ENCODE results near the gene ATP1B2. TPM values are rescaled to one million over a fixed set of nuclear protein-coding genes. Genes with fewer than 3 reads are reported as not detected.
"Not testable (repeated sequence)": the region's sequence is repeated elsewhere in the genome, so short reads cannot be mapped to it uniquely, and the experiment has no call there.

The ATP1B2 gene
- total RNA-seq, 1 donor from 2014 or later: 2.9 TPM

DNA sequence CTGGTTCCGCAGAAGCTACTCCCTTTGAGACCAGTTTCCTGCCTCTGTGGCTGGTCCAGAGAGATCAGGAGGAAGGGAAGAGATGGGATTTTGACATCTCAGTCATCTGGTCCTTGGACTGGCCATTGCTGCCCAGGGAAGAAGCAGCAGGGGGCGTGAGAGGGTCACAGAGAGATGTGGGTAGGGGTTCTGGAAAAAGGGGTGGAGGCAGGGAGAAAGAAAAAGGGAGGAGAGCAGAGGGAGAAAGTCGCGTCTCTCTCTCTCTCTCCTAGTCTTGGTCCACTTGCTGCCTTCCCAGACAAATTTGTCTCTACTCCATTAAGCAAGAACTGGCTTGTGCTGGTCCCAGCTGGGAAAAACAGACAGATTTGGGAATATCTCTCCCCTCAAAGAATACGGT is 16.3 kb upstream of the ATP1B2 start:
- DNase-seq: no peak

DNA sequence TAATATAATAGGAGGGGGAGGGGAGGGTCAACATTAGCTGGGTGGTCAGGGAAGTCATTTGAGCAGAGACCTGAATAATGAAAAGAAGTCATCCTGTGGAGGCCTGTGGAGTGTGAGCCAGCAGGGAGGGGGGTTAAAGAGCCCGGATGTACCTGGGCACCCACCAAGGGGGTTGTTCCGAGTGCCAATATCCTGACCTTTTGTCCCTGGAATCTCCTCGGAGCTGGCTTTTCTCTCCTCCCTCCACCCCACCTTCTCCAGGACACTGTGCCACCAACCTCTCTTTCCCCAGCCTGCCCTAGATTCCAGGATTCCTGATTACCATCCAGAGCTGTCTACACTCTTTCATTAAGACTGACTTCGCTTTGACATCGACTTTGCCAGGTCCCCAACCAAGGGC is 14.6 kb upstream of the ATP1B2 start:
- no peak for DNase-seq

DNA sequence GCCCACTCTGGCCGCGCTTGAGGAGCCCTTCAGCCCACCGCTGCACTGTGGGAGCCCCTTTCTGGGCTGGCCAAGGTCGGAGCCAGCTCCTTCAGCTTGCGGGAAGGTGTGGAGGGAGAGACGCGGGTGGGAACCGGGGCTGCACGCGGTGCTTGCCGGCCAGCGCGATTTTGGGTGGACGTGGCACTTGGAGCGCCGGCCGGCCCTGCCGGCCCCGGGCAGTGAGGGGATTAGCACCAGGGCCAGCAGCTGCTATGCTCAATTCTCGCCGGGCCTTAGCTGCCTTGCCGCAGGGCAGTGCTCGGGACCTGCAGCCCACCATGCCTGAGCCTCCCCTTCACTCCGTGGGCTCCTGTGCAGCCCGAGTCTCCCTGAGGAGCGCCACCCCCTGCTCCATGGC is 9.9 kb upstream of the ATP1B2 start:
- DNase-seq: no peak

DNA sequence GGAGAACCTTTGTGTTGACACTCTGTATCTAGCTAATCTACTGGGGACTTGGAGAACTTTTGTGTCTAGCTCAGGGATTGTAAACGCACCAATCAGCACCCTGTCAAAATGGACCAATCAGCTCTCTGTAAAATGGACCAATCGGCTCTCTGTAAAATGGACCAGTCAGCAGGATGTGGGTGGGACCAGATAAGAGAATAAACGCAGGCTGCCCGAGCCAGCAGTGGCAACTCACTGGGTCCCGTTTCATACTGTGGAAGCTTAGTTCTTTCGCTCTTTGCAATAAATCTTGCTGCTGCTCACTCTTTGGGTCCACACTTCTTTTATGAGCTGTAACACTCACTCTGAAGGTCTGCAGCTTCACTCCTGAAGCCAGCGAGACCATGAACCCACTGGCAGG is 9.1 kb upstream of the ATP1B2 start:
- not testable (repeated sequence) for DNase-seq

DNA sequence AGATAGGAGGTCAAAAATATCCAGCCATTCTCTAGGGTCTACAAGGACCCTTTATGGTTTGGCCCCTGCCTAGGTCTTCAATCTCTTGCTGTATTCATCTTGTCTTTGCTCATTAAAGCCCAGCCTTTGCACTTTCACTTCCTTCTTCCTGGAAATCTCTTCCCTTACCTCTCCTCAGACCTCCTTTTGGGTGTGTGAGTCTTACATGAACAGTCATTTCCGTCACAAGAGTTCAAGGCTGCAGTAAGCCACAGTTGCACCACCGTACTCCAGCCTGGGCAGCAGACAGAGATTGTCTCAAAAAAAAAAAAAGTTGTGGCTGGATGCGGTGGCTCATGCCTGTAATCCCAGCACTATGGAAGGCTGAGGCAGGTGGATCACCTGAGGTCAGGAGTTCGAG is 6.0 kb upstream of the ATP1B2 start:
- DNase-seq: no peak

DNA sequence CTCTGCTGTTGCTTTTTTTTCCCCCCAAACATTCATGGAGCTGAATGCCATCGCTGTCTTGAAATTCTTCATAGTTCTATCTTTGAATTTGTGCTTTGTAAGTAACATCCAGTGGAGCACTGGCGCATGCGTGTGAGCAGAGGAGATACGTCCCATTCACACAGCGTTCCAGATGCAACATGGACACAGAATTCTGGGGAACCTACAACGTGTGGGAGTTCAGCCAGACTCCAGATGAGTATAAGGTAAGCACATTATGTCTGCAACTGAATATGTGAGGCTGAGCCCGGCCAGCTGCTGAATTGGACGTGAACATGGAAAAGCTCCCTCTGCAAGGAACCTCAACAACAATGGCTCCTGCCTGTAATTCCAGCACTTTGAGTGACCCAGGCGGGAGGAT is 4.3 kb upstream of the ATP1B2 start:
- no peak for DNase-seq

DNA sequence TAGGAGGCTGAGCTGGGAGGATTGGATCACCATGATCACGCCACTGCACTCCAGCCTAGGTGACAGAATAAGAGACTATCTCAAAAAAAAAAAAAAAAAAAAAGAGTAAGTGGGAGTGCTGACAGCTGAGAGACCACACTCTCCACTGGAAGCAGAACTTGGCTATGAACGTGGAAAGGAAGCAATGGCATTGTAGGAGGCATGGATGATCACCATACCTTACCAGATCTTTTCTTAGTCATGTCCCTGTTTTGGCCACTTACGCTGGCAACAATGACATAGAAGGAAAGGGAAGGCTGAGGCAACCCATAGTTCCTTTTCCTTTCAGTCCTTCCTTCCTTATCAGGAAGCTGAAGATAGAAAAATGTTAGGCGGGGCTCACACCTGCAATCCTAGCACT is 3.7 kb upstream of the ATP1B2 start:
- no peak for DNase-seq

DNA sequence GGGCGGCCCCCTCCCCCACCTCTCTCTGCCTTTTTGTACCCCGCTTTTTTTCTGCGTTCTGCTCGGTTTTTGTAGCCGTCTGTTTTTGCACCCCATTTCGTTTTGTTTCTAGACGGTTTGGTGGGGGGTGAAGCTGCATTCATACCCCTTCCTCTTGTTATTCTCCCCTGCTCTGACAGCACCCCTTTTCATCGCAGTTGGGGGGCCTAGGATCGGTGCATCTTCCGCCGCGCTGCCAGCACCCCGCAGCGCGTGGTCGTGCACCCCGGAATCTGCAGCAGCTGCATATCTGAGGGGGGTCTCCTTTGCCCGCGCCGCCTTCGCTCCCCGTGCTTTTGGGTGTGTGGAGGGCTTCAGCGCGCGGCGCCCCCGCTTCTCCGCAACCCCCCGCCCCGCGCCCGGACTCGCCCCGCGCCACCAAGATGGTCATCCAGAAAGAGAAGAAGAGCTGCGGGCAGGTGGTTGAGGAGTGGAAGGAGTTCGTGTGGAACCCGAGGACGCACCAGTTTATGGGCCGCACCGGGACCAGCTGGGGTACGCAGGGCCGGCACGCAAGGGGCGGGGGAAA is 455 bp downstream of the ATP1B2 start:
- DNase-seq: no peak

DNA sequence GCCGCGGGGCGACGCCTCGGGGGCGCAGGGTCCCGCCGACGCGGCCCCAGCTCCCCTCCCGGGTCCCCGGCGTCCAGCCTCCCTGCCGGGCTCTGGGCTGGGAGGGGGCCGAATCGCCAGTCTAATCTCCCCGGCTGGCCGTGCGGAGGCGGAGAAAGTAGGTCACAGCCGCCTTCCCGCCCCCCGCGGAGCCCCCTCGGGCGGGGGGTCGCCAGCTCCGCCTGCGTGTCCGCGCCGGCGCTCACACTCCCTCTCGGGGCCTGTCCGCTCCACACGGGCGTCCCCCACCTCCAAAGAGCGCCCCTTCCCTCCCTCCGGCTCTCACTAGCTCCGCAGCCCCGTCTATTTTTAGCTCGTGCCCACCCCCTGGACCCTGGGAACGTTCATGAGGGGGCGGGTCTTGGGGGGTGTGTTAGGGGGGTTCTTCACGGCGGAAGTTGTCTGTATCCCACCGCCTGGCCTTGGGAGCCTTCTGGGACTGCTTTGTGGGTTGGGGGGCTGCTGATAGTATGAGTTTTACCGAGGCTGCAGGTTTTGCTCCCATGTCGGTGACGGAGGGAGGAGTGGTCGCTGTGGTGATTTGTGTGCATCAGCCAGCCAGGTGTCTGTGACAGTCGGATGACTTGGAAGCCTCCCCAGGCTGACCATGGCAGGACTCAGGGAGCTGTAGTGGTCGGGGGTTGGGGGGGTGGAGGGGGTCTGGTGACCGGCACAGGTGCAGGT is 1.1 kb downstream of the ATP1B2 start:
- peak; percentile 53 for DNase-seq

DNA sequence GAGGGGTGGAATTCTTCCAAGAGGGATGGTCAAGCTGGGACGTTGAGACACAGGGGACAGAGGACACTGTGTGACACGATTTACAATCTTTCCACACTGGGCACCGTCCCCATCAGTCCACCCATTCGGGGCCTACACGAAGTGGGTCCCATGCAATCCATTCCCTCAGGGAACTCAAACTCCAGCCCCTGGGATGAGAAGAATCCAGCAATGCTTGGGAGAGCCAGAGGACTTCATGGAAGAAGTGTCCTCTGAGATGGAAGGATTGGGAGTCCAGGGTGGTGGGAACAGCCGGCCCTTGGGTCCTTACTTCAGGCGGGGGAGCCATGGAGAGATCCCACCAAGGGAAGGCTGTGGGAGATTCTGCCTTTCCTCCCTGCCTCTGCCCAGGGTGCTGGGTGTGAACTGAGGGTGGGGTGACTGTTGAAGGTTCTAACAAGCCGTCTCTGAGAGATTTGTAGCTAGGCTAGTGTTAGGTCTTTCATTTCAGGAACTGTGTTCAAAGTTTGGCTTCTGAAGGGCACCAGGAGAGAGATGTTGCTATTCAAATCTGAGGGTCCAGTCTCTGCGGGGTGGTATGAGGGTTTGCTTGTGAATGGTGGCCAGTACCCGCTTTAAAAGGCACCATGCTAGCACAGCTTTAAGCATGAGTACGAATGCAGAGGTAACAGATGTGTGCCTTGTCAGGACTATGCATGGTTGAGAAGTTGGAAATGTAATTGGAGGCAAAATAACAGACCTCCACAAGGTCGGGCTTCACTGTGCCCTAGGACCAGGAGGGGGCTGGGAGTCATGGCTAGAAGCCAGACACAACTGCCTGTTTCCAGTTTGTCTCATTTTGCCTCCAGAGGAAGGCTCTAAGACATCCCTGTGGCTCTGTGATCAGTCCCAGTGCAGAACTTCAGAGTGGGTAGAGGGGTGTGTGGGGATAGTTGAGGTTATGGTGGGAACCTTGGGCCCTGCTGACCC is 1.9 kb downstream of the ATP1B2 start:
- no peak for DNase-seq

DNA sequence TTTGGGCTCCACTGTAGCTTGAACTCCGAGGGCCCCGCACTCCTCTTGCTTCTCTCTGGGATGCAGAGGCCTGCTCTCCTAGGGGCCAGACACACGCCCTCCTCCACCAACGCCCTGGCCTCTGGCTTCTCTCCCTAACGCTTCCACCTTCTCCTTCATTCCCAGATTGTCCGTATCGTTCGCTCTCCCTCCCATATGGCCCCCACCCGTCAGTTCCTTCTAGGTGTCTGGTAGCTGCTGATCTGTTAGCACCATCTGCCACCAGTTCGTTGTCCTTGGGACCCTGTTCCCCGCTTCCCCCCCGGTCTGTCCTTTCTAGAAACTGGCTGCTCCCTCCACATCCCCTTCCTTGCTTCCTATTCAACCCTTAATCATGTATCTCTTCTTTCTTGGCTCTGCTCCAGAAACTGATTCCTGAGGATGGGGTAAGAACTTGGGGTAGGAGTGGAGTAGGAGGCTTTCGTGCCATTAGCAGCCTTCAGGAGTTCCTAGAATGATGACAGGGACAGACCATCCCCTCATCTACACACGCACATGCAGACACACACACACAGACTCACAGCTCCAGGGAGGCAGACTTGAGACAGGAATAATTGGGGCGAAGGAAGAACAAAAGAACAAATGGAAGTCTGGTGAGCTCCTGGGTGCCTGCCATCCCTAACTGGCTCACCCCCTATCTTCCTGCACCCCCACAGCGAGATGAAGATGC is 4.3 kb downstream of the ATP1B2 start:
- DNase-seq: no peak

DNA sequence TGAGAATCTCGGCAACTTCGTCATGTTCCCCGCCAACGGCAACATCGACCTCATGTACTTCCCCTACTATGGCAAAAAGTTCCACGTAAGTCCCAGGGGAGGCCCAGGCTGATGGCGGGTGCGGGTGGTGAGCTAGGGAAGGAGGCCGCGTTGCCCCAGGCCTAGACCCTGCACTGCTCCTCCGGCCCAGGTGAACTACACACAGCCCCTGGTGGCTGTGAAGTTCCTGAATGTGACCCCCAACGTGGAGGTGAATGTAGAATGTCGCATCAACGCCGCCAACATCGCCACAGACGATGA is 4.8 kb downstream of the ATP1B2 start:
- no peak for DNase-seq

DNA sequence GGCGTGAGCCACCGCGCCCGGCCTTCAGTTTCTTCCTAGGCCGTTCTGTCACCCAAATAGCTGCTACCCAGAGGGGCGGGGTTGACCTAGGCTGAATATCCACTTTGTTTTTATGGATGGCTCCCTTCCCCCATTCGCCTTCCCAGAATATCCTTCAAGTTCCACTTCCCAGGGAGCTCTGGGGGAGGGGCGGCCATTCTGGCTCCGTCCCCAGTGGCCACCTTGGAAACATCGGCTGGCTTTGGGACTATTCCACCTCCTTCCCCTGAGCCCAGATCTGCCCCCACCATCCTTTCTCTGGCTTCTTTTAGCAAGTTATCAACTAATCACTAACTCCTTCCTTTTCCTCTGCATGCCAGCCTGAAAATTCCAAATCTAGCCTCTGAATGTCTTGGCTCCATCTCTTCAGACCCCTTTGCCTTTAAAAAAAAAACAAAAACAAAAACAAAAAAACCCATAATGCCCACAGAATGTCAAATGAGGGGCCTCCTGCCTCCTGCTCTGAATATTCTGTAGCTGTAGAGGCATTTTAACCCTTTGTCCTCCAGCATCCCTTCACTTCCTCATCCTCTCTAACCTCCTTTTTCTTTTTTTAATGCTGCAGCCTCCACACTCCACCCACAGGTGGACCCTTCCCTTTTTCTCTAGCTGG is 6.4 kb downstream of the ATP1B2 start:
- no peak for DNase-seq

DNA sequence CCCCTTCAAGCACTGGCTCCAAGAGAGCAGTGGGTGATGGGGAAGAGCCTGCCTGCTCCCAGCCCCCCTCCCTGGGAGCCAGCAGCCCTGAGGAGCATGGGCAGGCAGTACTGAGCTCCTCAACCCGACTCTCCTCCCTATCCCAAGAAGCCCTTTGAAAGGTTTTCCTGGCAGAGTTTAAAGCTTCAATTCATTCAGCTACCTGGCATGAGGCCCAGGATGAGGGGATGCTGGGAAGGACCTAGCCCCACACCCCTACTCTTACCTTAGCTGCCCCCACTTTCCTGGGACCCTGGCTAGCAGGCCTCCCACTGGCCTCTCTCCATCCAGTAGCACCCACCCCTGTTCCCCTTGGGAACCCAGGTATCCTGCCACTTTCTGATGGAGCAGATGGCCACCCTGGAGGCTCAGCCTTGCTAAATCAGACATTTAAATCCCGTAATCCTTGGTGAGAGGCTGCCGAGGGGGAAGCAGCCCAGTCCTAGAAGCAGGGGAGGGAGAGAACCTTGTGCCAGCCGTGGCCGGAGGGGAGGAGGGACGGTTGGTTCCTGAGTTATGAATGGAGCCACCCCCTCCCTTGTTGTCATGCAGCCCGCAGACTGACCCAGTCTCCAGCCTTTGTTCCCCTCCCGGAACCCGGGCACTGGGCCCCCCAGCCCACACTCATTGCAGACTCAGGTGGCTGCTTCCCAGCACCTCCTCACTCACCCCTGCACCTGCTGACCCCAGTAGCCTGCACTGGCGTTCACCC is 17.1 kb downstream of the ATP1B2 start:
- no peak for DNase-seq

DNA sequence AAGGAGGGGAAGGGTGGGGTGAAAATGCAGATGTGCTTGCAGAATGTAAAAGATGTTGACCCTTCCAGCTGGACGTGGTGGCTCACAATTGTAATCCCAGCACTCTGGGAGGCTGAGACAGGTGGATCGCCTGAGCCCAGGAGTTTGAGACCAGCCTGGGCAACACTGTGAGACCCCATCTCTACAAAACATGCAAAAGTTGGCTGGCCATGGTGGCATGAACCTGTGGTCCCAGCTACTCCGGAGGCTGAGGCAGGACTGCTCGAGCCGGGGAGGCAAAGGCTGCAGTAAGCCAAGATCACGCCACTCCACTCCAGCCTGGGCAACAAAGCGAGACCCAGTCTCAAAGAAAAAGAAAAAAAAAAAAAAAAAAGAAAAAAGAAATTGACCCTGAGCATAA is 17.8 kb downstream of the ATP1B2 start:
- DNase-seq: no peak

DNA sequence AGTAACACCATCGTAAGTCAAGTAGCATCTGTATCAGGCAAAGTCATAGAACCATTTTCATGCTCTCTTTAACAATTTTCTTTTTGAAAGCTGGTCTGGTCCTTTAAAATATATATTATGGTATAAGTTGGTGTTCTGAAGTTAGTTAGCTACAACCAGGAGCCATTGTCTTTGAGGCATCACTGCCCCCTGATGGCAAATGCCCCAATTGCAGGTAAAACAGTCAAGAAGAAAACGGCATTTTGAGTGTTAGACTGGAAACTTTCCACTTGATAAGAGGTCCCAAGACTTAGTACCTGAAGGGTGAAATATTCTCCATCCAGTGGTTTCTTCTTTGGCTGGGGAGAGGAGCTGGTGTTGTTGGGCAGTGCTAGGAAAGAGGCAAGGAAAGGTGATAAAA is 22.5 kb downstream of the ATP1B2 start:
- no peak for DNase-seq

DNA sequence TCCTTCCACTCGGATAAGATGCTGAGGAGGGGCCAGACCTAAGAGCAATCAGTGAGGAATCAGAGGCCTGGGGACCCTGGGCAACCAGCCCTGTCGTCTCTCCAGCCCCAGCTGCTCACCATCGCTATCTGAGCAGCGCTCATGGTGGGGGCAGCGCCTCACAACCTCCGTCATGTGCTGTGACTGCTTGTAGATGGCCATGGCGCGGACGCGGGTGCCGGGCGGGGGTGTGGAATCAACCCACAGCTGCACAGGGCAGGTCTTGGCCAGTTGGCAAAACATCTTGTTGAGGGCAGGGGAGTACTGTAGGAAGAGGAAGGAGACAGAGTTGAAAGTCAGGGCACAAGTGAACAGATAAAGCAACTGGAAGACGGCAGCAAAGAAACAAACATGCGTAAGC is 24.2 kb downstream of the ATP1B2 start:
- no peak for DNase-seq

DNA sequence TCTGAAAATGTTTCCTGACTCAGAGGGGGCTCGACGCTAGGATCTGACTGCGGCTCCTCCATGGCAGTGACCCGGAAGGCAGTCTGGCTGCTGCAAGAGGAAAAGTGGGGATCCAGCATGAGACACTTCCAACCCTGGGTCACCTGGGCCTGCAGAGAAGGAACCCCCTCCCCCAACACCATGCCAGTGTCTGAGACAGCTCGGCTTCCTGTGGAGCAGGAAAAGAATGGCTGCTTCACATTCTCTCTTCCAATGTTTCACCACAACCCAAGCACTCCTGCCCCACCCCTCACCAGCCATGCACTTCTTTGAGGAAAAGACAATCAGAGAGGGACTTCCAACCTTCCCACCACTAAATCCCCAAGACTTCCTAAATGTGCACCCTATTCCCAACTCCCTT is 25.8 kb downstream of the ATP1B2 start:
- no peak for DNase-seq

DNA sequence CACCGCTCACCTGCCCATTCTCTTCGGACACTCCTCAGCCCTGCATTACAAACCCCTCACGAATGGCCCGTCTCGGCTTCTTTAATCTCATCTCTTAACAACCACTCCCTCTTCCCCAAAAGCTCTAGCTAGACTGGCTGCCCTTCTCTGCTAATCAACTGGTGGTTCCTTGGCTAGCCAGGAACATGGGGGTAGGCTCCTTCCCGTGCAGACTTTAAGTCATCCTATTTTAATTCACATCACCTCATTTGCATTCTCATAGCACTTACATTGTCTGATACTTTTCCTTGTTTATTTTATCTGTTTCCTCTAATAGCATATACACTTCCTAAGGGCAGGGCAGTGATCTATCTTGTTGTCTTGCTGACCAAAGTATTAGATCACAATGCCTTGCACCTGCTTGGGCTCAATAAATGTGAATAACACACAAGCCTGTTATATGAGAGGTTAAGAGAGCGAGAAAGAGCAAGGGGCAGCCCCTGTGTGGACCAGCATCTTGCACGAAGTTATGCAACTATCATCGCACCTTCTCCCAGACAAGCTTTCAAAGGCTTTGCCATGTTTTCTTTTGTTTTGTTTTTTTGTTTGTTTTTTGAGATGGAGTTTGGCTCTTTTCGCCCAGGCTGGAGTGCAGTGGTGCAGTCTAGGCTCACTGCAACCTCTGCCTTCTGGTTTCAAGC is 26.8 kb downstream of the ATP1B2 start:
- DNase-seq: no peak

DNA sequence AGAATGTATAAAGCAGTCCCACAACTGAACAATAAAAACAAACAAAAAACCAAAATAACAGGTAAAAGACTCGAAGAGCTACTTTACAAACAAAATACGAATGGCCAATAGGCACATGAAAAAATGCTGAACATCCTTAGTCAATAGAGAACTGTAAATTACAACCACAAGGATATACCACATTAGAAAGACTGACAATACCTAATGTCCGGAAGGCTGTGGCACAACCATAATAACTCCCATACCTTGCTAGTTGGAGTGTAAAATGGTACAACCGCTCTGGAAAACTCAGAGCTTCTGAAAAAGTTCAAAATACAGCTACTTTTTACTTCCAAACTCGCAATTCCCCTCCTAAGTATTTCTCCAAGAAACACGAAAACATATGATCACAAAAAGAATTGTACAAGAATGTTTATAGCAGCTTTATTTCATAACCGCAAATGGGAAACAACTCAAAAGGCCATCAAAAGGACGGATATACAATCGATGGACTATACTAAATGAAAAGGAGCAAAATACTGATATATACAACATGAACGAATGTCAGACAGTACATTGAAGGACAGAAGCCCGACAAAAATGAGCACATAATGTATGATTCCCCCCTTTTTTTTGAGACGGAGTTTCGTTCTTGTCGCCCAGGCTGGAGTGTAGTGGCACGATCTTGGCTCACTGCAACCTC is 34.3 kb downstream of the ATP1B2 start:
- DNase-seq: no peak

All from skin of body (tissue), 2 donors.